Small intestine (tissue), 7 donors: ENCODE data around the gene CCL4. TPM values are rescaled to one million over a fixed set of nuclear protein-coding genes. Genes with fewer than 3 reads are reported as not detected.

Experiments used
- DNase-seq, 2 donors: peaks; one replicate each; pipeline versions ENCODE4 v3.0.0 to v3.0.0-alpha.2; 2013
- FAIRE-seq: peaks from 2 replicates; lab custom pipeline; 2012; peaks lifted over from hg19 to GRCh38; lab: Jason Lieb, UNC
- H3K27ac ChIP-seq, 3 donors: one replicate each; pipeline ENCODE4 v1.5.1; 2013; ENCODE audit warnings: low read length in 2 of 3, mild to moderate bottlenecking in 2 of 3, control low read depth in 1 of 3, inconsistent platforms in 1 of 3, low read depth in 1 of 3, moderate library complexity in 1 of 3
- H3K27me3 ChIP-seq, 3 donors: one replicate each; pipeline ENCODE4 v1.6.1; 2013; ENCODE audit warnings: low read length in 3 of 3, inconsistent platforms in 1 of 3; ENCODE audit not compliant: control insufficient read depth in 3 of 3, insufficient read depth in 3 of 3
- H3K36me3 ChIP-seq, 3 donors: one replicate each; pipeline ENCODE4 v1.6.1; 2013; ENCODE audit warnings: low read length in 3 of 3, inconsistent platforms in 1 of 3, low read depth in 1 of 3, mild to moderate bottlenecking in 1 of 3, moderate library complexity in 1 of 3; ENCODE audit not compliant: control insufficient read depth in 3 of 3, insufficient read depth in 2 of 3
- H3K4me1 ChIP-seq, 3 donors: one replicate each; pipeline ENCODE4 v1.6.1; 2013; ENCODE audit warnings: low read length in 2 of 3, inconsistent platforms in 1 of 3, low read depth in 1 of 3, mild to moderate bottlenecking in 1 of 3, moderate library complexity in 1 of 3; ENCODE audit not compliant: control insufficient read depth in 3 of 3, insufficient read depth in 2 of 3
- H3K4me3 ChIP-seq, 3 donors: one replicate each; pipeline ENCODE4 v1.5.1; 2013; ENCODE audit warnings: low read length in 3 of 3, control low read depth in 1 of 3, inconsistent platforms in 1 of 3, low read depth in 1 of 3, mild to moderate bottlenecking in 1 of 3, moderate library complexity in 1 of 3
- H3K9me3 ChIP-seq, 2 donors: one replicate each; pipeline ENCODE4 v1.6.1; 2013; ENCODE audit warnings: low read depth in 1 of 2, low read length in 1 of 2; ENCODE audit not compliant: control insufficient read depth in 2 of 2, insufficient read depth in 1 of 2
- WGBS, 3 donors: extraction: QIAGEN DNeasy Blood & Tissue Kit; methylation state at CpG; one replicate each; pipeline ENCODE4 v1.1.7; 2013; 5-methylcytosine and 5-hydroxymethylcytosine counted together
- polyA plus RNA-seq, 4 donors: library from polyadenylated mRNA; stranded (reverse) in 3 of 4; unstranded in 1 of 4; fragments of 200-250 nt in 3 of 4; fragments of 120-200 nt in 1 of 4; gene quantifications; one replicate each; pipeline versions ENCODE4 v1.2.1 to v1.2.3, GENCODE V29; 2013
- donor health status: healthy with polysubstance abuse.
- donor health status: control.
- donor health status: control.
- donor health status: Bipolar disorder and iron deficiency.
- donor health status: healthy.

The CCL4 gene
- polyA plus RNA-seq, 4 donors, result 2.7 to 6.2 (median 3.5) TPM

GRCh38 chr17:36132421-36132831, 28.8 kb downstream of the CCL4 start:
- 83 to 98% (median 90%) methylated on average over 2 of the region's 2 CpGs for WGBS, 3 donors
- Histone ChIP-seq H3K36me3 (no peaks in the 10 kb centered on the region), H3K4me1 (peaks cover 2 to 25% (median 9%) of the 10 kb centered on the region in 3 donors), H3K4me3 (no peak overlapping the region), H3K27ac (no peak overlapping the region), H3K27me3 (no peaks in the 10 kb centered on the region), H3K9me3 (peaks cover 0 to 2% of the 10 kb centered on the region in 2 donors)
- no peak for DNase-seq
- no peak for FAIRE-seq

- H3K4me3 ChIP-seq, result no peak overlapping the region
- no peaks in the 10 kb centered on the region for H3K27me3 ChIP-seq
- FAIRE-seq (no peak), DNase-seq (peak; percentile 61 to 86)
- H3K36me3 ChIP-seq, result no peaks in the 10 kb centered on the region
- WGBS, 3 donors, result 37 to 44% (median 43%) methylated on average over 4 of the region's 4 CpGs
- no peak overlapping the region for H3K27ac ChIP-seq
- peaks cover 0 to 23% (median 4%) of the 10 kb centered on the region in 3 donors for H3K4me1 ChIP-seq
- H3K9me3 ChIP-seq, result peaks cover 0 to 3% of the 10 kb centered on the region in 2 donors
Measured at GRCh38 chr17:36133602-36134236, 30.1 kb downstream of the CCL4 start.

- no peak for FAIRE-seq
- no peaks in the 10 kb centered on the region for H3K27me3 ChIP-seq
- H3K36me3 ChIP-seq, result no peaks in the 10 kb centered on the region
- H3K27ac ChIP-seq, result peak overlapping the region in 1 of 3 donors; percentile 0
- no peak for DNase-seq
- H3K4me3 ChIP-seq, result no peak overlapping the region
- peaks cover 0 to 23% (median 3%) of the 10 kb centered on the region in 3 donors for H3K4me1 ChIP-seq
- 59 to 69% (median 62%) methylated on average over 4 of the region's 4 CpGs for WGBS, 3 donors
- peaks cover 0 to 3% of the 10 kb centered on the region in 2 donors for H3K9me3 ChIP-seq
Measured at GRCh38 chr17:36135465-36135864, 31.8 kb downstream of the CCL4 start.

- peak; percentile 68 to 72 for DNase-seq
- no peak overlapping the region for H3K4me3 ChIP-seq
- no peaks in the 10 kb centered on the region for H3K27me3 ChIP-seq
- H3K4me1 ChIP-seq, result peaks cover 0 to 23% (median 3%) of the 10 kb centered on the region in 3 donors
- H3K9me3 ChIP-seq, result peaks cover 0 to 3% of the 10 kb centered on the region in 2 donors
- no peak for FAIRE-seq
- WGBS, 3 donors, result 25 to 60% (median 32%) methylated on average over 1 of the region's 1 CpG
- H3K27ac ChIP-seq, result peak overlapping the region in 1 of 3 donors; percentile 63
- no peaks in the 10 kb centered on the region for H3K36me3 ChIP-seq
Measured at GRCh38 chr17:36136036-36136435, 32.4 kb downstream of the CCL4 start.

GRCh38 chr17:36136439-36136838, 32.8 kb downstream of the CCL4 start:
- FAIRE-seq, result no peak
- Histone ChIP-seq H3K27me3 (no peaks in the 10 kb centered on the region), H3K9me3 (peaks cover 0 to 3% of the 10 kb centered on the region in 2 donors), H3K36me3 (no peaks in the 10 kb centered on the region), H3K27ac (peak overlapping the region in 1 of 3 donors; percentile 63), H3K4me3 (no peak overlapping the region), H3K4me1 (peaks cover 0 to 23% (median 3%) of the 10 kb centered on the region in 3 donors)
- WGBS, 3 donors, result 9 to 57% (median 44%) methylated on average over 1 of the region's 1 CpG
- no peak for DNase-seq

GRCh38 chr17:36142235-36142634, 38.6 kb downstream of the CCL4 start:
- H3K36me3 ChIP-seq, result no peaks in the 10 kb centered on the region
- H3K27me3 ChIP-seq, result no peaks in the 10 kb centered on the region
- no peak overlapping the region for H3K27ac ChIP-seq
- peak; percentile 35 to 45 for DNase-seq
- no peak for FAIRE-seq
- H3K4me3 ChIP-seq, result no peak overlapping the region
- H3K9me3 ChIP-seq, result peaks cover 0 to 8% of the 10 kb centered on the region in 2 donors
- peaks cover 0 to 4% (median 2%) of the 10 kb centered on the region in 3 donors for H3K4me1 ChIP-seq

- Histone ChIP-seq H3K27me3 (peaks cover 0 to 2% (median 0%) of the 10 kb centered on the region in 3 donors), H3K4me1 (peaks cover 0 to 3% (median 2%) of the 10 kb centered on the region in 3 donors), H3K9me3 (peaks cover 0 to 8% of the 10 kb centered on the region in 2 donors), H3K4me3 (no peak overlapping the region), H3K36me3 (no peaks in the 10 kb centered on the region), H3K27ac (no peak overlapping the region)
- 69 to 85% (median 72%) methylated on average over 8 of the region's 8 CpGs for WGBS, 3 donors
- FAIRE-seq, result no peak
- DNase-seq, result no peak
Measured at GRCh38 chr17:36142806-36143205, 39.2 kb downstream of the CCL4 start.

- no peak for FAIRE-seq
- WGBS, 3 donors, result 96 to 100% (median 99%) methylated on average over 2 of the region's 2 CpGs
- no peak for DNase-seq
Measured at GRCh38 chr17:36144014-36144413, 40.4 kb downstream of the CCL4 start.

More at GRCh38 chr17:36144014-36144413, 40.4 kb downstream of the CCL4 start:
- Histone ChIP-seq H3K27me3 (peaks cover 0 to 2% (median 0%) of the 10 kb centered on the region in 3 donors), H3K4me1 (peaks cover 0 to 3% (median 2%) of the 10 kb centered on the region in 3 donors), H3K9me3 (peaks cover 0 to 5% of the 10 kb centered on the region in 2 donors), H3K27ac (no peak overlapping the region), H3K36me3 (no peaks in the 10 kb centered on the region), H3K4me3 (no peak overlapping the region)
